Activated naive CD4-positive, alpha-beta T cell treated with anti-CD3 and anti-CD28 coated beads, Interleukin-2, amount 10 ng/mL, durations not matched to agents 7 days and 5 days (primary cell): ENCODE measurements around the gene CLK3.
A peak's percentile ranks its signal among the peaks of the same experiment; 100 is the strongest.
"Not testable (repeated sequence)": the region's sequence is repeated elsewhere in the genome, so short reads cannot be mapped to it uniquely, and the experiment has no call there.

Source experiments
- CTCF ChIA-PET: fragments of 350-600 bp; sonication (Branson Sonifier 250); formaldehyde crosslinking; loops from one replicate; lab custom pipeline; 2021; ENCODE audit warnings: antibody characterized with exemption; lab: Charles Lee
- DNase-seq: peaks from one replicate; pipeline ENCODE4 v3.0.0-alpha.2; 2020
- H3K27ac Mint-ChIP-seq: one replicate; pipeline ENCODE4 v1.8.0; 2021; ENCODE audit warnings: mild to moderate bottlenecking, moderate library complexity, mixed read lengths
- H3K27me3 Mint-ChIP-seq: one replicate; pipeline ENCODE4 v1.8.0; 2021; ENCODE audit warnings: mild to moderate bottlenecking, mixed read lengths
- H3K36me3 Mint-ChIP-seq: one replicate; pipeline ENCODE4 v1.8.0; 2021; ENCODE audit warnings: mixed read lengths
- H3K4me1 Mint-ChIP-seq: one replicate; pipeline ENCODE4 v1.8.0; 2021; ENCODE audit warnings: mixed read lengths
- H3K4me3 Mint-ChIP-seq: one replicate; pipeline ENCODE4 v1.8.0; 2021; ENCODE audit warnings: mild to moderate bottlenecking, moderate library complexity, mixed read lengths
- H3K9me3 Mint-ChIP-seq: one replicate; pipeline ENCODE4 v1.8.0; 2021; ENCODE audit warnings: mixed read lengths

The CLK3 gene

GRCh38 chr15:74593122-74593521 is 22.5 kb upstream of the CLK3 start:
- no peak for DNase-seq
- H3K27me3 Mint-ChIP-seq, result no peaks in the 10 kb centered on the region
- CTCF ChIA-PET, result no interaction called here
- peaks cover 4% of the 10 kb centered on the region for H3K4me1 Mint-ChIP-seq
- no peak overlapping the region for H3K27ac Mint-ChIP-seq
- H3K4me3 Mint-ChIP-seq, result no peak overlapping the region
- H3K9me3 Mint-ChIP-seq, result no peaks in the 10 kb centered on the region
- peaks cover 54% of the 10 kb centered on the region for H3K36me3 Mint-ChIP-seq

DNA sequence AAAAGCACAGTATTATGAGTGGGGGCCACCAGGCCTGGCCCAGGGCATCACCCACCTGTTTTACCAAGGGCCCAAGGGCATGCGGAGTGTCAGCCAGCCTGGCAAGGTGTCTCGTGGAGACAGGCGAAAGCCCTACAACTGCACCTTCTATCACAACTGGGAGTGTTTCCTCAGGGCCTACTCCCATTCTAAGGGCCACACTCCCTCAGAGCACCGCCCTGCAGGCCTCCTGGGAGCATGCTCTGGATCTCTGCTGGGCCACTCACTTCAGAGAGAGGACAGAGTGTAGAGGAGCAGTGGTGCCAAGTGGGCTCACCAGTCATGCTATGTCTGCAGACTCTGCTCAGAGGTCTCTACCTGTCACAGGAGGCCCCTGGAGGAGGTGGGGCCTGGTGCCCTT is 21.2 kb upstream of the CLK3 start:
- peaks cover 17% of the 10 kb centered on the region for H3K4me1 Mint-ChIP-seq
- no peaks in the 10 kb centered on the region for H3K27me3 Mint-ChIP-seq
- CTCF ChIA-PET, result no interaction called here
- no peak overlapping the region for H3K27ac Mint-ChIP-seq
- peaks cover 56% of the 10 kb centered on the region for H3K36me3 Mint-ChIP-seq
- H3K4me3 Mint-ChIP-seq, result no peak overlapping the region
- no peak for DNase-seq
- no peaks in the 10 kb centered on the region for H3K9me3 Mint-ChIP-seq

GRCh38 chr15:74595271-74595670 is 20.4 kb upstream of the CLK3 start:
- Mint-ChIP-seq H3K4me3 (no peak overlapping the region), H3K9me3 (no peaks in the 10 kb centered on the region), H3K4me1 (peaks cover 19% of the 10 kb centered on the region), H3K36me3 (peaks cover 51% of the 10 kb centered on the region), H3K27me3 (no peaks in the 10 kb centered on the region), H3K27ac (no peak overlapping the region)
- no peak for DNase-seq
- CTCF ChIA-PET, result no interaction called here

DNA sequence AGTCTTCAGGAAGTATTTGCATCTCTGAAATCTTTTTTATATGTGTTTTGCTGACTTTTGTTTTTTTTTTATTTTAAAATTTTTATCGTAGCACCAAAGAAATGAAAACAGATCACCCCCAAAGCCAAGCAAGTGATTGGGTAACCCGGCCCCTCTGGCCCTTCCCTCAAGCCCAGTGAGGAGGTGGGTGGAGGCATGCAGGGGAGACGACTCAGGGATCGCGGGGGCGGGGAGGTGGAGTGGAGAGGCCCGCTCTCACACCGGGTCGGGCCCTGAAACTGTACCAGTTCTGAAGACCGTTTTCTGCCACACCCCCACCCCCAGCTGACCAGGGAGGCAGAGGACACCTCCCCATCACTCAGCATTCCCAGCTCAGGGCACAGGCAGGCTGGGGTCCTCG is 18.9 kb upstream of the CLK3 start:
- Mint-ChIP-seq H3K36me3 (peaks cover 39% of the 10 kb centered on the region), H3K4me1 (peaks cover 19% of the 10 kb centered on the region)
- H3K9me3 Mint-ChIP-seq, CTCF ChIA-PET, H3K4me3 Mint-ChIP-seq, DNase-seq, H3K27ac Mint-ChIP-seq, H3K27me3 Mint-ChIP-seq: not testable (repeated sequence)

DNA sequence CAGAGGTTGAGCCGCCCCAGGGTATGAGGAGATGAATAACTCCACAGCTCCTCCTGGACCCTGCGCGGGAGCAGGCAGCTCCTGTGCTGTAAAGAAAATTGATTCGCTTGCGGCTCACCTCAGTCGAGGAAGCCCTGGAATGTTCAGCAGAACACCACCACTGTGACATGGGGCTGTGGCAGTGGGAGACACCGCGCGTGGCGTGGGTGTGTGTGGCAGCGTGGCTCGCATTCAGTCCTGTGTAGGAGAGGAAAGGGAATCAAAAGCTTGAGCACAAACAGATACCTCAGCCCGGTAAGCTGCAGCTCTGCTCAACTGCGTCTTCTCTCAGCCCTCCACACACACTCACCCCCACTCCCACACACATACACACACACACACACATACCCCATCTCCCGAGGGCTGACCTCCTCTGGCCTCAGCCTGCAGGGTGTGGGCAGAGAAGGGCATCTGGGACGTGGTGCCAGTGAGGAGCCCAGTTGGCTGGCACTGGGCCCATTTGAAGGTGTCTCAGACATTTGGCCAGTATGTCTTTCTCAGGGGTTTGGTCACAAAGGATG is 18.4 kb upstream of the CLK3 start:
- H3K36me3 Mint-ChIP-seq, result peaks cover 36% of the 10 kb centered on the region
- DNase-seq, CTCF ChIA-PET, H3K27ac Mint-ChIP-seq, H3K27me3 Mint-ChIP-seq, H3K9me3 Mint-ChIP-seq, H3K4me3 Mint-ChIP-seq: not testable (repeated sequence)
- peaks cover 19% of the 10 kb centered on the region for H3K4me1 Mint-ChIP-seq

- CTCF ChIA-PET, result interaction anchor here (1.1 to 1.3 kb wide), 3 partner anchors 22 to 216 kb away, joined by 3 read pairs; no protein-coding TSS in a partner anchor
- H3K9me3 Mint-ChIP-seq, result no peaks in the 10 kb centered on the region
- H3K27me3 Mint-ChIP-seq, result no peaks in the 10 kb centered on the region
- peaks cover 19% of the 10 kb centered on the region for H3K4me1 Mint-ChIP-seq
- H3K27ac Mint-ChIP-seq, result peak overlapping the region; percentile 94
- peak; percentile 94 for DNase-seq
- peak overlapping the region; percentile 94 for H3K4me3 Mint-ChIP-seq
- H3K36me3 Mint-ChIP-seq, result peaks cover 29% of the 10 kb centered on the region
Measured at GRCh38 chr15:74598126-74598842, 17.4 kb upstream of the CLK3 start.

DNA sequence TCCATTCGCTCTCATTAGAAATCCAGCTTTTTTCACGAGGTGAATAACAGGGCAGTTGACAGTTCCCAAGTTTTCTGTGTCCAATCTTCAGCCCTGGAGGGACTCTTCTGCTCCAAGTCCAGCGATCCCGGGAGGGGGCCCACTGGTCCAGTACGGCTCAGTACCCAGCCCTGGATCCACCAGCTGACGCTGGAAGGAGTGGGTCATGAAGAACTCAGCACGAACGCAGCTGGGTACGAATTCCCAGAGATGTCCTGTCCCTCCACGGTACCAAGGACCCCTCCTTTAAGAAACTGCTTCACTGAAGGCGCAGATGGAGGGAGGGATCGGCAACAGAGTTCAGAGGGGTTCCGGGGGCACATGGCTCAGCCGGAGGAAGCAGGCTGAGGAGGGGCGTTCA is 16.5 kb upstream of the CLK3 start:
- Mint-ChIP-seq H3K4me3 (peak overlapping the region; percentile 94), H3K9me3 (no peaks in the 10 kb centered on the region)

DNA sequence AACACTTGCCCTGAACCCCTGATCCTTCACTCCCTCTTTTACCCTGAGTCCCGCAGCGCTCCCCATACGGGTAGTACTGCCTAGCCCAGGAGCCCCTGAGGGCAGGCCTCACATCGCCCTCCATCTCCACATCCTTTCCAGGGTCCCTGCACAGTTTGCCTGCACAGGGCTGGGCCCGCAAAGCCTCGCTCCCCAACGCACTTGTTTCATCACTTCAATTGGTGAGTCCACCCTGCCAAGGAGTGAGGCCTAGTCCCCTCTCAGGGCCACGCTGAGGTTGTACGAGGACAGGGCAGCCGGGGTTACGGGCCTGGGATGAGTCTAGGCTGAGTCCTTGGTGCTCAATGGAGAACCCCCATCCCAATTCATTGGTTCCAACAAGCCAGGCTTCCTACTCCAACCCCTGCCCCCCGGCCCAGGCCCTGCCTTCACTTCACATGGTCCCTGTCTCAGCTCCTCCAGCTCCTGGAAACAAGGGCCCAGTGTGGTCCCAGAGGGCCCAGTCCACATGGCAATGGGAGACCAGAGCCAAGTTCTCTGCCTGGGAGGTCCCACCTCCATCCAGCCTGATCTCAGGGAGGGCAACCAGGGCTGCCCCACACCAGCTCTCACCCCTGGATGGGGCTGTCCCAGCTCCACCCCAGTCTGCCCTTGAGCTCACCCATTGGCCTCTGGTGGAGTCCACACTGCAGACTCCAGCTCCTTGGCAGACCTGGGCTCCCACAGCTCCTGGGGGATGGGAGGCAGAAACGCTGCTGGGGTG is 12.4 kb upstream of the CLK3 start:
- Mint-ChIP-seq H3K27me3 (peaks cover 3% of the 10 kb centered on the region), H3K9me3 (no peaks in the 10 kb centered on the region), H3K4me1 (peaks cover 14% of the 10 kb centered on the region), H3K4me3 (no peak overlapping the region), H3K27ac (no peak overlapping the region), H3K36me3 (peaks cover 5% of the 10 kb centered on the region)
- CTCF ChIA-PET, result interaction anchor here (0.9 kb wide), 1 partner anchor 166 kb away, joined by 4 read pairs; no protein-coding TSS in a partner anchor
- DNase-seq, result no peak

More for the DNA sequence above, 16.5 kb upstream of the CLK3 start:
- Mint-ChIP-seq H3K4me1 (peaks cover 19% of the 10 kb centered on the region), H3K36me3 (peaks cover 24% of the 10 kb centered on the region), H3K27ac (peak overlapping the region; percentile 94), H3K27me3 (no peaks in the 10 kb centered on the region)
- DNase-seq, result no peak
- CTCF ChIA-PET, result interaction anchor here (1.1 to 1.3 kb wide), 3 partner anchors 21 to 217 kb away, joined by 3 read pairs; no protein-coding TSS in a partner anchor

DNA sequence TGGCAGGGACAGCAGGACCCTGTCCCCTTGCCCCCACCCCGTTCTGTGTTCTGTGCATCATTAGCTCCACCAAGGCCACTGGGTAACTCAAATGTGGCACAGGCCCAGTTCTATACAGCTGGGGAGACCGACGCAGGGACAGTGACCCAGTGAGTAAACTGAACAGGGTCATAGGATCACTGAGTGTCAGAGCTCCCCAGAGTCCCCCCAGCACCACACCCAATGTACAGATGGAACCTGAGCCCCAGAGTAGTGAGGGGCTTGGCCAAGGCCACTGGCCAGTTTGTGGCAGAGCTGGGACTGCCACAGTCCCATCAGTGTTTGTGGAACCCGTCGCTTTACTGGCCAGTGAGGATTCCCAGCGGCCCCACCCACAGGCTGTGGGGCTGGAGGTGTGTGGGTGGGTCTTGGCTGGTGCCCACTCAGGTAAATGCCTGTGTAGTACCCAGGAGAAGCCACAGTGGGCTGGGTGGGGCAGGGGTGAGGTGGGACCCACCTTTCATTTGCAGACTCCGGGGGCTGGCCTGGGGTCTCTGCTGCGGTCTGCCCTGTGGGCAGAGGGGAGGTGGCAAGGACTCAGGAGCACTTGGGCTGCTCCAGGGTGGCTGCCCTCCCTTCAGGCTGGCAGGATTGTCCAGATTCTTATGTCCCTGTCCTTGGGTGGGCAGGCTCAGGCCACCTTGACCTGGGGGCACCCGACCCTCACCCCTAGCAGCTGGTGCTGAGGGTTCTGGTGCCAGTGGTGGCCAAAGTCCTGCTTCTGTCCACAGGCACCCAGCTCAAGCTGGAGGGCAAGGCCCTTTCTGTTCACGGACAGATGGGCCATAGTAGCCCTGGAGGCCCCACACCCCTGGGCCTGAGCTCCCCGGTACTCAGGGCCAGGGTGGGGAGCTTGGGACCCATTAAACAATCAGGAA is 11.6 kb upstream of the CLK3 start:
- Mint-ChIP-seq H3K4me1 (peaks cover 6% of the 10 kb centered on the region), H3K36me3 (no peaks in the 10 kb centered on the region), H3K27me3 (peaks cover 10% of the 10 kb centered on the region), H3K4me3 (no peak overlapping the region), H3K9me3 (no peaks in the 10 kb centered on the region), H3K27ac (no peak overlapping the region)
- CTCF ChIA-PET, result interaction anchor here (0.9 kb wide), 1 partner anchor 165 kb away, joined by 4 read pairs; no protein-coding TSS in a partner anchor
- no peak for DNase-seq

DNA sequence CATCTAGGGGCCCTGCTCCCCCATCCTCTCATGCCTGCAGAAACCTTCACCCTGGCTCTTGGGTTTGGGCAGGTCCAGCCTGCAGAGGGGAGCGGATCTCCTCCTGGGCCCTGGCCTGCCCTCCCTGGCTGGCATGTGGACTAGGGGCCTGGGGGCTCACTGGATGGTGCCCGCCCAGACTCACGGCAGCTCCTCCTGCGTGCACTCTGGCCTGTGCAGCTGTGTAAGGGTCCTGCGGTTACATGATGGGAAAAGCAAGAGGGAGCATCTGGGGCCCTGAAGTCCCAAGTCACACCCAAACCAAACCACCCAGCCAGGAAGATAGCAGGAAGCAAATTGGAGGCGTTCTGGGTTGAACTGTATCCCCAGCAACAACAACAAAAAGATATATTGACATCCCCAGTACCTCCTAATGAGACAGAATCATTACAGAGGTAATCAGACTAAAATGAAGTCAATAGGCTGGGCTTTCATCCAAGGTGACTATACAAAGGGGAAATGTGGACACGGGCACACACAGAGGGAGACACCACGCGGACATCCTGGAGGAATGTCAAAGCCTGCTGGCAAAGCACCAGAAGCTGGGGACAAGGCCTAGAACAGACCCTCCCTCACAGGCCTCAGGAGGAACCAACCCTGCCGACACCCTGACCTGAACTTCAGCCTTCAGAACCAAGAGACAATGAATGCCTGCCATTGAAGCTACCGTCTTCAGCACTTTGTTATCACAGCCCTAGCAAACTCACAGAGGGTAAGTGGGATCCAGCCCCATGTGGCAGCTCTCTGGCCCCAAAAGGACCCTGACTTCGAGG is 10.4 kb upstream of the CLK3 start:
- no peak overlapping the region for H3K27ac Mint-ChIP-seq
- H3K9me3 Mint-ChIP-seq, result no peaks in the 10 kb centered on the region
- no peaks in the 10 kb centered on the region for H3K4me1 Mint-ChIP-seq
- CTCF ChIA-PET, result no interaction called here
- no peak overlapping the region for H3K4me3 Mint-ChIP-seq
- DNase-seq, result no peak
- no peaks in the 10 kb centered on the region for H3K36me3 Mint-ChIP-seq
- peaks cover 14% of the 10 kb centered on the region for H3K27me3 Mint-ChIP-seq

- DNase-seq, result no peak
- CTCF ChIA-PET, result no interaction called here
- Mint-ChIP-seq H3K27ac (no peak overlapping the region), H3K36me3 (no peaks in the 10 kb centered on the region), H3K4me3 (no peak overlapping the region), H3K4me1 (no peaks in the 10 kb centered on the region), H3K27me3 (peaks cover 15% of the 10 kb centered on the region), H3K9me3 (no peaks in the 10 kb centered on the region)
Measured at GRCh38 chr15:74605795-74606150, 9.9 kb upstream of the CLK3 start.

DNA sequence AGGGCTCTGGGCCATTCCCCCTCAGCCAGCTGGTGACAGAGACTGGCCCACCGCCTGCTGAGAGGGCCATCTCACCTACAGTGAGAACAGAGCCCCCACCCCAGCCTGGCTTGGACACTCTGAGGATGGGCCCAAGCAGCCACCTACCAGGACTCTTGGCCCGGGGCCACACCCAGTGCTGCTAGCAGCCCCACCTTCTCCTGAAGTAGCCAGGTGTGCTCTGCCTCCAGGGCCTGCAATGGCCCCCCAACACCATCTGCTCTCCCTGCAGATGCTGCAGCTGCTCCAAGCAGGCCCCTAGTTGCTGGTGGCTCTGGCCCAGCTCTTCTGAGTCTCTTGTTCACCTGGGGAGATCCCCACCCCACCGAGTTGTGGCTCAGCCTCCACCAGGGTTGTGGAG is 6.8 kb upstream of the CLK3 start:
- CTCF ChIA-PET, result no interaction called here
- peaks cover 7% of the 10 kb centered on the region for H3K4me1 Mint-ChIP-seq

GRCh38 chr15:74609938-74610301 is 5.7 kb upstream of the CLK3 start:
- Mint-ChIP-seq H3K4me1 (peaks cover 12% of the 10 kb centered on the region), H3K36me3 (no peaks in the 10 kb centered on the region), H3K9me3 (no peaks in the 10 kb centered on the region), H3K4me3 (no peak overlapping the region), H3K27me3 (peaks cover 40% of the 10 kb centered on the region), H3K27ac (no peak overlapping the region)
- DNase-seq, result no peak
- CTCF ChIA-PET, result interaction anchor here (1.9 kb wide), 1 partner anchor 11 kb away, joined by 7 read pairs; no protein-coding TSS in a partner anchor

More for the DNA sequence above, 6.8 kb upstream of the CLK3 start:
- H3K27ac Mint-ChIP-seq, result no peak overlapping the region
- no peaks in the 10 kb centered on the region for H3K9me3 Mint-ChIP-seq
- H3K27me3 Mint-ChIP-seq, result peaks cover 40% of the 10 kb centered on the region
- H3K4me3 Mint-ChIP-seq, result no peak overlapping the region
- no peaks in the 10 kb centered on the region for H3K36me3 Mint-ChIP-seq
- no peak for DNase-seq
